PFSK-1 (cell line): ENCODE results near the gene PAPPA2.

Source experiments
- FOXP2 ChIP-seq: optimal IDR thresholded peaks from 2 replicates; pipeline ENCODE3; 2011; ENCODE audit warnings: borderline replicate concordance, control low read depth, inconsistent platforms; ENCODE audit not compliant: insufficient read depth; ENCODE audit errors: extremely low read length, extremely low read depth
- POLR2AphosphoS5 ChIP-seq: IDR thresholded peaks from 2 replicates; pipeline ENCODE4 v1.6.1; 2012; ENCODE audit warnings: low read depth, mild to moderate bottlenecking, control low read depth, low read length, moderate library complexity
- REST ChIP-seq, 2 experiments: IDR thresholded peaks; 2 replicates each; pipeline versions ENCODE4 v1.6.1 to v1.8.0; 2011 to 2012; ENCODE audit warnings: low read depth in 2 of 2, low read length in 2 of 2, control low read depth in 1 of 2, inconsistent platforms in 1 of 2, mild to moderate bottlenecking in 1 of 2, moderate library complexity in 1 of 2; ENCODE audit not compliant: insufficient read depth in 1 of 2
- SIN3A ChIP-seq: IDR thresholded peaks from 2 replicates; pipeline ENCODE4 v1.6.1; 2012; ENCODE audit warnings: mild to moderate bottlenecking, low read length, moderate library complexity, borderline replicate concordance; ENCODE audit not compliant: insufficient read depth
- TAF1 ChIP-seq: IDR thresholded peaks from 2 replicates; pipeline ENCODE4 v1.6.1; 2012; ENCODE audit warnings: low read length, control low read depth, borderline replicate concordance; ENCODE audit not compliant: insufficient read depth

PAPPA2 gene

DNA sequence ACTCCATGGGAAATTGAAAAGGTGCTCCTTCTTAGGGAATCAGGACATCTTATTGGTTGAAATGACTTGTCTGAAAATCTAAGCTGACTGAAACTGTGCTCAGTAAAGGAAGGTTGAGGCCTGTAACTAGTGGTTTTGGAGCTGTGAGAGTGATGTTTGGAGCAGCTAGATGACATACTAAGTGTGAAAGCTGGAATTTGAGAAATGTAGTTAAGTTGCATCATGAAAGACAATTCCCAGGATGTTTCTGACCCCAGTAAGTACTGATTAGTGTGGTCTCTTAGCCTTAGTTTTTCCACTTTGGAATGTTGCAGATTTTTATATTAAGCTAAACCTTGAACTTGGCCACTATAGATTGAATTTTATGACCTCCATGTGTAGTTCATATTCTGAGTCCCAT lies 154.9 kb downstream of the PAPPA2 start:
- no peak for TF ChIP-seq TAF1

- TF ChIP-seq POLR2AphosphoS5 = no peak
- no peak for TF ChIP-seq REST (IDR thresholded peaks at IDR 0.05; ENCODE audit: insufficient read depth in 1 of 2, low read depth in 2 of 2, low read length in 2 of 2)
- no peak for TF ChIP-seq SIN3A
- no peak for TF ChIP-seq TAF1
- no peak for TF ChIP-seq FOXP2
Observed at GRCh38 chr1:176619261-176619660, 156.3 kb downstream of the PAPPA2 start.

GRCh38 chr1:176625365-176625764 lies 162.4 kb downstream of the PAPPA2 start:
- TF ChIP-seq TAF1 = no peak
- no peak for TF ChIP-seq POLR2AphosphoS5
- TF ChIP-seq FOXP2 = no peak
- no peak for TF ChIP-seq SIN3A
- TF ChIP-seq REST (IDR thresholded peaks at IDR 0.05; ENCODE audit: insufficient read depth in 1 of 2, low read depth in 2 of 2, low read length in 2 of 2) = no peak

- TF ChIP-seq TAF1 (no peak), REST (IDR thresholded peaks at IDR 0.05; ENCODE audit: insufficient read depth in 1 of 2, low read depth in 2 of 2, low read length in 2 of 2) (no peak), SIN3A (no peak), FOXP2 (no peak), POLR2AphosphoS5 (no peak)
Observed at GRCh38 chr1:176626572-176627061, 163.6 kb downstream of the PAPPA2 start.

GRCh38 chr1:176628775-176629174 lies 165.8 kb downstream of the PAPPA2 start:
- TF ChIP-seq TAF1 (no peak), POLR2AphosphoS5 (no peak), REST (IDR thresholded peaks at IDR 0.05; ENCODE audit: insufficient read depth in 1 of 2, low read depth in 2 of 2, low read length in 2 of 2) (no peak), SIN3A (no peak), FOXP2 (no peak)
